Right atrium auricular region (tissue), 2 donors: ENCODE data around the gene SPEN. TPM values are rescaled to one million over a fixed set of nuclear protein-coding genes. Genes with fewer than 3 reads are reported as not detected.

Source experiments
- DNase-seq: peaks from one replicate; pipeline ENCODE4 v3.0.0-alpha.2; 2019; ENCODE audit warnings: low spot score
- H3K27ac ChIP-seq, 2 donors: fragments of 200-600 bp; sonication (generic); 1 replicate in 1 of 2; 2 replicates in 1 of 2; pipeline ENCODE4 v1.5.1; 2016 to 2019
- H3K27me3 ChIP-seq, 2 donors: fragments of 200-600 bp; sonication (generic); one replicate each; pipeline versions ENCODE4 v1.5.1 to v1.6.0; 2017 to 2019
- H3K36me3 ChIP-seq: fragments of 200-600 bp; sonication (generic); one replicate; pipeline ENCODE4 v1.5.1; 2016
- H3K4me1 ChIP-seq, 2 donors: fragments of 200-600 bp; sonication (generic); one replicate each; pipeline versions ENCODE4 v1.5.1 to v1.6.0; 2017 to 2019
- H3K4me3 ChIP-seq, 2 donors: fragments of 200-600 bp; sonication (generic); 1 replicate in 1 of 2; 2 replicates in 1 of 2; pipeline ENCODE4 v1.5.1; 2017 to 2019; ENCODE audit warnings: mild to moderate bottlenecking in 1 of 2, moderate library complexity in 1 of 2
- H3K9me3 ChIP-seq, 2 donors: fragments of 200-600 bp; sonication (generic); one replicate each; pipeline ENCODE4 v1.5.1; 2019
- total RNA-seq, 2 donors: library from RNA; depleted of rRNA; stranded (reverse); fragments of >200 nt; gene quantifications; one replicate each; pipeline ENCODE4 v1.1.0, GENCODE V29; 2016
- TF ChIP-seq, protein P1 (sequence below), 2 donors: fragments of 200-600 bp; sonication (generic); IDR thresholded peaks; one replicate each; pipeline ENCODE4 v1.5.1; 2019; ENCODE audit warnings: antibody characterized with exemption in 2 of 2

The SPEN gene
- total RNA-seq, 2 donors from 2014 or later, result 25.0 to 32.9 TPM

DNA sequence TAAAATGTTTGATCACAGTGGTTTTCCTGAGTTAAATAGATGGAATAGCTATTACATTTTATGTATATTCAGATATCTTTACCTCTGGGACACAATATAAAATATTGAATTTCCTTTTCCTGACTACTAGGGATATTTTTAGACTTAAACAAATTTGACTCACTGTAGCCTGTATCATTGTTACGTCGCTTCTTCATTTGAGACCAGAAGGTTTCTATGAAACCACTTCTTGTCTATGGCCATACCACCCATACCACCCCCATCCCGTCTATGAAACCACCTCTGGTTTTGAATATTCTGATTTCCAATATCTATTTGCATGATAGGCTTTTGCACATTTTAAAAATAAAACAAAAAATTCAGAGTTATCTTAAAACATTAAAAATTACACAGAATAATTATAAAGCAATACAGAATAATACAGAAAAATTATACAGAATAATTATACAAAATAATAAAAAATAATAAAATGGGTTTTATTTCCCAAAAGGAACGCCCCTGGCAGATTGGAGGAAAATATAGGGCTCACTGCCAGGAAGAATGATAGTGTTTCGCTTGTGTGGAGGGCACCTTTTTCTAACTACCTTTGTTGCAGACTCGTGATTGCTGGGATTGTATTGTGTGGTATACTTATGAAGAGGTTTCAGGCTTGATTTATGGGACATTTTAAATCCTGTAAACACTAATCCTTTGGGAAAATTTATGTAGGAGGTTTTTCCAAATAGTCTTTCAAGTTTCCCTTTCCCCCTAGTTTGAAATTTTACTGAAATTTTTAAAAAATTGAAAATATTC lies 4.7 kb downstream of the SPEN start:
- Histone ChIP-seq H3K4me1 (peaks cover 0 to 44% of the 10 kb centered on the region in 2 donors), H3K27ac (peak overlapping the region; percentile 97 to 98), H3K36me3 (no peaks in the 10 kb centered on the region), H3K9me3 (no peaks in the 10 kb centered on the region), H3K4me3 (no peak overlapping the region), H3K27me3 (no peaks in the 10 kb centered on the region)
- no peak for DNase-seq
- TF ChIP-seq, protein P1, sequence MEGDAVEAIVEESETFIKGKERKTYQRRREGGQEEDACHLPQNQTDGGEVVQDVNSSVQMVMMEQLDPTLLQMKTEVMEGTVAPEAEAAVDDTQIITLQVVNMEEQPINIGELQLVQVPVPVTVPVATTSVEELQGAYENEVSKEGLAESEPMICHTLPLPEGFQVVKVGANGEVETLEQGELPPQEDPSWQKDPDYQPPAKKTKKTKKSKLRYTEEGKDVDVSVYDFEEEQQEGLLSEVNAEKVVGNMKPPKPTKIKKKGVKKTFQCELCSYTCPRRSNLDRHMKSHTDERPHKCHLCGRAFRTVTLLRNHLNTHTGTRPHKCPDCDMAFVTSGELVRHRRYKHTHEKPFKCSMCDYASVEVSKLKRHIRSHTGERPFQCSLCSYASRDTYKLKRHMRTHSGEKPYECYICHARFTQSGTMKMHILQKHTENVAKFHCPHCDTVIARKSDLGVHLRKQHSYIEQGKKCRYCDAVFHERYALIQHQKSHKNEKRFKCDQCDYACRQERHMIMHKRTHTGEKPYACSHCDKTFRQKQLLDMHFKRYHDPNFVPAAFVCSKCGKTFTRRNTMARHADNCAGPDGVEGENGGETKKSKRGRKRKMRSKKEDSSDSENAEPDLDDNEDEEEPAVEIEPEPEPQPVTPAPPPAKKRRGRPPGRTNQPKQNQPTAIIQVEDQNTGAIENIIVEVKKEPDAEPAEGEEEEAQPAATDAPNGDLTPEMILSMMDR (IDR thresholded peaks at IDR 0.05), result no peak

DNA sequence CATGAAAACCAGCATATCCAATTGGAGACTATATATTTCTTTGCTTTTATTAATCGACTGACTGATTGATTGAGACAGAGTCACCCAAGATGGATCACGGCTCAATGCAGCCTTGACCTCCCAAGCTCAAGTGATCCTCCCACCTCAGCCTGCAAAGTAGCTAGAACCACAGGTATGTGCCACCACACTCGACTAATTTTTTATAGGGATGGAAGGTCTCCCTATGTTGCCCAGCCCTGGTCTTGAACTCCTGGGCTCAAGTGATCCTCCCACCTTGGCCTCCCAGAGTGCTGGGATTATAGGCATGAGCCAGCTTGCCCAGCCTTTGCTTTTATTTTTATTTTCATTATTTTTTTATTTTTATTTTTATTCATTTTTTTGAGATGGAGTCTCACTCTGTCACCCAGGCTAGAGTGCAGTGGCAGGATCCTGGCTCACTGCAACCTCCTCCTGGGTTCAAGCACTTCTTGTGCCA lies 5.4 kb downstream of the SPEN start:
- Histone ChIP-seq H3K27me3 (no peaks in the 10 kb centered on the region), H3K4me3 (no peak overlapping the region), H3K27ac (peak overlapping the region in 1 of 2 donors; percentile 98), H3K4me1 (peaks cover 0 to 44% of the 10 kb centered on the region in 2 donors), H3K9me3 (no peaks in the 10 kb centered on the region), H3K36me3 (no peaks in the 10 kb centered on the region)
- TF ChIP-seq, protein P1 (IDR thresholded peaks at IDR 0.05), result no peak
- DNase-seq, result no peak

DNA sequence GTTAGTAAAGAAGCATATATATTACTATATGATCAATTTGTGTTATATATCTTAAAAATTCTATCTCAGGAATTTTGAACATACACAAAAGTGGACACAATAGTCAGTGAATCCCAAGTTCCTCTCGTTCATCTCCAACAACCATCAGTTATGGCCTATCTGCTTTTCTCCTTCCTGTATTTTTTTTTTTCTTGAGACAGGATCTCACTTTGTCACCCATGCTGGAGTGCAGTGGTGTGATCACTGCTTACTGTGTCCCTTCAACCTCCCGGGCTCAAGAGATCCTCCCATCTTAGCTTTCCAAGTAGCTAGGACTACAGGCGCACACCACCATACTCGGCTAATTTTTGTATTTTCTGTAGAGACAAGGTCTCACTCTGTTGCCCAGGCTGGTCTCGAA lies 9.4 kb downstream of the SPEN start:
- TF ChIP-seq, protein P1 (IDR thresholded peaks at IDR 0.05), result no peak
- Histone ChIP-seq H3K4me1 (peaks cover 0 to 26% of the 10 kb centered on the region in 2 donors), H3K27me3 (no peaks in the 10 kb centered on the region), H3K36me3 (no peaks in the 10 kb centered on the region), H3K4me3 (no peak overlapping the region), H3K9me3 (no peaks in the 10 kb centered on the region), H3K27ac (no peak overlapping the region)
- no peak for DNase-seq

DNA sequence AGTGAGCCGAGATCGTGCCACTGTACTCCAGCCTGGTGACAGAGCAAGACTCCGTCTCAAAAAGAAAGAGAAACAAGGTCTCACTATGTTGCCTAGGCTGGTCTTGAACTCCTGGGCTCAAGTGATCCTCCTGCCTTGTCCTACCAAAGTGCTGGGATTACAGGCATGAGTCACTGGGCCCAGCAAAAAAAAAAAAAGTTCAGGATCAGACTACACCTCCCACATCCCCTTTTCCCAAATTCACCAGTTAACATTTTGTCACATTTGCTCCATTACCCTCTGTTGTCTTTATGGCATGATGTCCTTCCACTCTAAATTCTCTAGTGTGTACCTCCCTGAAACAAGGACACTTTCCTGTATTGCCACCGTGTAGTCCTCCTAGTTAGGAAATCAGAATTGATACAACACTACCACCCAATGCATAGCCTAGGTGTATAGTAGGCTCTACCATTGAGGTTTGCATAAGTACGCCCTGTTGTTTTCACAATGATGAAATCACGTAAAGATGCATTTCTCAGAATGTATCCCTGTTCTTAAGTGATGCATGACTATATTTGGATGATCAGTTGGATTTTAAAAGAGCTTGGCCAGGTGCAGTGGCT lies 10.7 kb downstream of the SPEN start:
- Histone ChIP-seq H3K4me1 (peaks cover 0 to 19% of the 10 kb centered on the region in 2 donors), H3K27me3 (no peaks in the 10 kb centered on the region), H3K4me3 (no peak overlapping the region), H3K36me3 (no peaks in the 10 kb centered on the region), H3K27ac (no peak overlapping the region), H3K9me3 (no peaks in the 10 kb centered on the region)
- DNase-seq, result no peak
- TF ChIP-seq, protein P1 (IDR thresholded peaks at IDR 0.05), result no peak

DNA sequence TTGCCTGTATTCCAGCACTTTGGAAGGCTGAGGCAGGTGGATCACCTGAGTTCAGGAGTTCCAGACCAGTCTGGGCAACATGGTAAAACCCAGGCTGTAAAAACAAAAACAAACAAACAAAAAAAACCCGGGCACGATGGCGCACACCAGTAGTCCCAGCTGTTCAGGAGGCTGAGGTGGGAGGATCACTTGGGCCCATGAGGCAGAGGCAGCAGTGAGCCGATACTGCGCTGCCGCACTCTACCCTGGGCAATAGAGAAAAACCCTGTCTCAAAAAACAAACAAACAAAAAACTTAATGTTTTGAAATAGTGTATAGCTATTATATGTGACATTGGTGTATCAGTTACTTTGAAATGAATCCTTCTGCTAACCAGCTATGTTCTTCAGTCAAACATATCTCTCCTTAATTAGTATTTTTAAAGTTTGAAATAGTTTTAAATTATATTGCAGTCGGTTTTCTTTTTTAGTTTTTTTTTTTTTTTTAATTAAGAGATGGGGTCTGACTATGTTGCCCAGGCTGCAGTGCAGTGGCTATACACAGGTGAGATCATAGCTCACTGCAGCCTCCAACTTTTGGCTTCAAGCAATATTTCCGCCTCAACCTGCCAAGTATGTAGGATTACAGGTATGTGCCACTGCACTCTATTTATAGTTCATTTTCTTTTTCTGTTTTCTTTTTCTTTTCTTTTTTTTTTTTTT lies 11.3 kb downstream of the SPEN start:
- no peak for DNase-seq
- no peaks in the 10 kb centered on the region for H3K9me3 ChIP-seq
- H3K4me3 ChIP-seq, result no peak overlapping the region
- no peaks in the 10 kb centered on the region for H3K27me3 ChIP-seq
- no peaks in the 10 kb centered on the region for H3K36me3 ChIP-seq
- no peak overlapping the region for H3K27ac ChIP-seq
- TF ChIP-seq, protein P1 (IDR thresholded peaks at IDR 0.05), result no peak
- peaks cover 0 to 14% of the 10 kb centered on the region in 2 donors for H3K4me1 ChIP-seq
